HepG2 (cell line): ENCODE data around the gene TGDS. TPM values are rescaled to one million over a fixed set of nuclear protein-coding genes. Genes with fewer than 3 reads are reported as not detected.

ENCODE experiments used
- CHD2 ChIP-seq: IDR thresholded peaks from 2 replicates; pipeline ENCODE4 v1.6.1; 2011; ENCODE audit warnings: low read depth, low read length, improper control_type of control experiment
- HDAC1 ChIP-seq: sonication (generic); formaldehyde crosslinking; IDR thresholded peaks from 2 replicates; pipeline ENCODE4 v1.5.1; 2020; ENCODE audit warnings: mild to moderate bottlenecking, missing genetic modification reagents
- MIXL1 ChIP-seq: IDR thresholded peaks from 2 replicates; pipeline ENCODE4 v1.6.1; 2016
- PCBP2 ChIP-seq: fragments of 200-400 bp; formaldehyde crosslinking; optimal IDR thresholded peaks from 2 replicates; pipeline ENCODE3; 2018; ENCODE audit warnings: low read length, low read depth; ENCODE audit not compliant: poor library complexity, severe bottlenecking
- PITX1 ChIP-seq: sonication (generic); formaldehyde crosslinking; IDR thresholded peaks from 2 replicates; pipeline ENCODE4 v1.5.1; 2020; ENCODE audit warnings: mild to moderate bottlenecking, missing genetic modification reagents
- SALL2 ChIP-seq: sonication (generic); formaldehyde crosslinking; IDR thresholded peaks from 2 replicates; pipeline ENCODE4 v1.8.1; 2023; ENCODE audit warnings: mild to moderate bottlenecking, missing genetic modification reagents, inconsistent platforms
- TARDBP ChIP-seq: sonication (generic); formaldehyde crosslinking; IDR thresholded peaks from 2 replicates; pipeline ENCODE4 v1.8.0; 2022; ENCODE audit warnings: mild to moderate bottlenecking, missing genetic modification reagents
- YY1 ChIP-seq: IDR thresholded peaks from 2 replicates; pipeline ENCODE4 v1.6.1; 2011; ENCODE audit warnings: low read length, low read depth, moderate library complexity, mild to moderate bottlenecking; ENCODE audit not compliant: insufficient read depth, insufficient replicate concordance
- ZFX ChIP-seq: sonication (generic); formaldehyde crosslinking; IDR thresholded peaks from 2 replicates; pipeline ENCODE4 v1.4.0; 2020; ENCODE audit warnings: mild to moderate bottlenecking, low read depth, missing genetic modification reagents, moderate library complexity
- polyA plus RNA-seq, 8 experiments: library from polyadenylated mRNA; depleted of rRNA in 3 of 8; stranded (reverse) in 7 of 8; unstranded in 1 of 8; fragments of >200 nt; fragmentation: Illumina TruSeq in 4 of 8; extraction: Trizol in 4 of 8; gene quantifications; 2 replicates each; pipeline versions ENCODE4 v1.2.1 to v1.2.3, GENCODE V29; 2011 to 2016; ENCODE audit warnings: low read depth in 4 of 8, missing spikeins in 1 of 8, mixed read lengths in 1 of 8; ENCODE audit not compliant: insufficient read depth in 1 of 8
- total RNA-seq, 5 experiments: library from RNA; depleted of rRNA; stranded (reverse); fragments of >200 nt; fragmentation: Illumina TruSeq; extraction: Trizol; gene quantifications; 2 replicates each; pipeline ENCODE4 v1.2.3, GENCODE V29; 2016; ENCODE audit warnings: low read depth in 1 of 5
- TF ChIP-seq, protein P1 (sequence below): sonication (generic); formaldehyde crosslinking; IDR thresholded peaks from 2 replicates; pipeline ENCODE4 v1.8.1; 2023; ENCODE audit warnings: mild to moderate bottlenecking, moderate library complexity, missing genetic modification reagents
- TF ChIP-seq, protein P2 (sequence below): sonication (generic); formaldehyde crosslinking; IDR thresholded peaks from 2 replicates; pipeline ENCODE4 v1.4.0; 2020; ENCODE audit warnings: mild to moderate bottlenecking, missing genetic modification reagents
- TF ChIP-seq, protein P3 (sequence below): sonication (generic); formaldehyde crosslinking; IDR thresholded peaks from 2 replicates; pipeline ENCODE4 v1.4.0; 2020; ENCODE audit warnings: mild to moderate bottlenecking, missing genetic modification reagents
- TF ChIP-seq, protein P4 (sequence below): sonication (generic); formaldehyde crosslinking; IDR thresholded peaks from 2 replicates; pipeline ENCODE4 v1.5.0; 2020; ENCODE audit warnings: missing genetic modification reagents
- TF ChIP-seq, protein P5 (sequence below): sonication (generic); formaldehyde crosslinking; IDR thresholded peaks from 2 replicates; pipeline ENCODE4 v1.4.0; 2020; ENCODE audit warnings: missing genetic modification reagents

Gene TGDS
- total and polyA plus RNA-seq, 2 of the 13 experiments (the other 11 are each of a cell fraction or from before 2014, with no cell fraction given): 15.5 to 17.9 TPM

DNA sequence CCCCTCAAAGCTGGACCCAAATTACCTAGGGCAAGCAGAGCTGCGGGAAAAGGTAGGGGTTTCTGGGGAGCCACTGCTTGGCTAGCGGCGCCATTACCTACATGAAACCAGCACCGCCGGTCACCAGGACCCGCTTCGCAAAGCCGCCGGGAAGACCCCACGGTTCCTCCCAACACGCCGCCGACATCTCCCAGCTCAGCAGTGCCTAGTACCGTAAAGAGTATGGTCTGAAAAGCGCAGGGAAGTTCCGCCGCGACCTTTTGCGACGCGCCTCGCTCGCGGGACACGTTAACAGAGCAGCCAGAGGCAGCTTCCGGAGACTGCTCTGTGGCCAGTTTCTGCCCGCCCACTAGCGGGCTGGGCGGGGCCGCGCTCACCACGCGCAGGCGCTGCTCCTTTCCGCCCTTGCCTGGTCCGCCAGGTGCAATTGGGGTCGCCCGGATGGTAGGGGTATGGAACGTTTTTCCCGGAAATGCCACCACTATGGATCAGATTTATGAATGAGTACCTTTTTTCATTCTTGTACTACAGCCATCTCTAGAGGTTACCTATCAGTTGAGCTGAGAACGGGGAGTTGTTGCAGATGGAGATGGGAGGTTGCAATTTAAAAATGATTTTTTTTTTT is at the start of gene TGDS (continued):
- TF ChIP-seq, protein P1, sequence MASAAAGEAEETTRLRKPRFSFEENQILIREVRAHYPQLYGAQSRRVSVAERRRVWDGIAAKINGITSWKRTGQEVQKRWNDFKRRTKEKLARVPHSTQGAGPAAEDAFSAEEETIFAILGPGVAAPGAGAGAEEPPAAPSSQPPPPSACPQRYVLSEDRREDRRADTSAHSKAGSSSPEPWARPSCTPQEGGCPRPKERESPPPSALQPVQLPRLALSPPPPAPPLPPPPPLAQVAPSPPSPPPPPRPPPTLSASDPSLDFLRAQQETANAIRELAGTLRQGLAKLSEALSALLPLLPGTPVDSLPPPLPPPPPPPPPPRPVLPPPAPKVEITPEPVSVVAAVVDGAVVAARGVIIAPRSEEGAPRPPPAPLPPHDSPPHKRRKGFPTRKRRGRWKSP (CRISPR knock-in tag): peak; percentile 88
- TF ChIP-seq, protein P2, sequence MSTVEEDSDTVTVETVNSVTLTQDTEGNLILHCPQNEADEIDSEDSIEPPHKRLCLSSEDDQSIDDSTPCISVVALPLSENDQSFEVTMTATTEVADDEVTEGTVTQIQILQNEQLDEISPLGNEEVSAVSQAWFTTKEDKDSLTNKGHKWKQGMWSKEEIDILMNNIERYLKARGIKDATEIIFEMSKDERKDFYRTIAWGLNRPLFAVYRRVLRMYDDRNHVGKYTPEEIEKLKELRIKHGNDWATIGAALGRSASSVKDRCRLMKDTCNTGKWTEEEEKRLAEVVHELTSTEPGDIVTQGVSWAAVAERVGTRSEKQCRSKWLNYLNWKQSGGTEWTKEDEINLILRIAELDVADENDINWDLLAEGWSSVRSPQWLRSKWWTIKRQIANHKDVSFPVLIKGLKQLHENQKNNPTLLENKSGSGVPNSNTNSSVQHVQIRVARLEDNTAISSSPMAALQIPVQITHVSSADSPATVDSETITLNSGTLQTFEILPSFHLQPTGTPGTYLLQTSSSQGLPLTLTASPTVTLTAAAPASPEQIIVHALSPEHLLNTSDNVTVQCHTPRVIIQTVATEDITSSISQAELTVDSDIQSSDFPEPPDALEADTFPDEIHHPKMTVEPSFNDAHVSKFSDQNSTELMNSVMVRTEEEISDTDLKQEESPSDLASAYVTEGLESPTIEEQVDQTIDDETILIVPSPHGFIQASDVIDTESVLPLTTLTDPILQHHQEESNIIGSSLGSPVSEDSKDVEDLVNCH: no peak
- TF ChIP-seq SALL2 (CRISPR knock-in tag) (peak; percentile 42; the same call in 1 of the 2 replicates), MIXL1 (CRISPR knock-in tag) (peak; percentile 69; the same call in 1 of the 2 replicates), TARDBP (CRISPR knock-in tag) (peak; percentile 65; the same call in 1 of the 2 replicates), ZFX (CRISPR knock-in tag) (peak; percentile 59; the same call in 1 of the 2 replicates), PITX1 (CRISPR knock-in tag) (peak; percentile 75; the same call in 1 of the 2 replicates), PCBP2 (no peak), HDAC1 (CRISPR knock-in tag) (0 out of 2 replicates have a peak, but pooled peaks have one; percentile 38), YY1 (peak; percentile 81), CHD2 (peak; percentile 83)
- TF ChIP-seq, protein P3, sequence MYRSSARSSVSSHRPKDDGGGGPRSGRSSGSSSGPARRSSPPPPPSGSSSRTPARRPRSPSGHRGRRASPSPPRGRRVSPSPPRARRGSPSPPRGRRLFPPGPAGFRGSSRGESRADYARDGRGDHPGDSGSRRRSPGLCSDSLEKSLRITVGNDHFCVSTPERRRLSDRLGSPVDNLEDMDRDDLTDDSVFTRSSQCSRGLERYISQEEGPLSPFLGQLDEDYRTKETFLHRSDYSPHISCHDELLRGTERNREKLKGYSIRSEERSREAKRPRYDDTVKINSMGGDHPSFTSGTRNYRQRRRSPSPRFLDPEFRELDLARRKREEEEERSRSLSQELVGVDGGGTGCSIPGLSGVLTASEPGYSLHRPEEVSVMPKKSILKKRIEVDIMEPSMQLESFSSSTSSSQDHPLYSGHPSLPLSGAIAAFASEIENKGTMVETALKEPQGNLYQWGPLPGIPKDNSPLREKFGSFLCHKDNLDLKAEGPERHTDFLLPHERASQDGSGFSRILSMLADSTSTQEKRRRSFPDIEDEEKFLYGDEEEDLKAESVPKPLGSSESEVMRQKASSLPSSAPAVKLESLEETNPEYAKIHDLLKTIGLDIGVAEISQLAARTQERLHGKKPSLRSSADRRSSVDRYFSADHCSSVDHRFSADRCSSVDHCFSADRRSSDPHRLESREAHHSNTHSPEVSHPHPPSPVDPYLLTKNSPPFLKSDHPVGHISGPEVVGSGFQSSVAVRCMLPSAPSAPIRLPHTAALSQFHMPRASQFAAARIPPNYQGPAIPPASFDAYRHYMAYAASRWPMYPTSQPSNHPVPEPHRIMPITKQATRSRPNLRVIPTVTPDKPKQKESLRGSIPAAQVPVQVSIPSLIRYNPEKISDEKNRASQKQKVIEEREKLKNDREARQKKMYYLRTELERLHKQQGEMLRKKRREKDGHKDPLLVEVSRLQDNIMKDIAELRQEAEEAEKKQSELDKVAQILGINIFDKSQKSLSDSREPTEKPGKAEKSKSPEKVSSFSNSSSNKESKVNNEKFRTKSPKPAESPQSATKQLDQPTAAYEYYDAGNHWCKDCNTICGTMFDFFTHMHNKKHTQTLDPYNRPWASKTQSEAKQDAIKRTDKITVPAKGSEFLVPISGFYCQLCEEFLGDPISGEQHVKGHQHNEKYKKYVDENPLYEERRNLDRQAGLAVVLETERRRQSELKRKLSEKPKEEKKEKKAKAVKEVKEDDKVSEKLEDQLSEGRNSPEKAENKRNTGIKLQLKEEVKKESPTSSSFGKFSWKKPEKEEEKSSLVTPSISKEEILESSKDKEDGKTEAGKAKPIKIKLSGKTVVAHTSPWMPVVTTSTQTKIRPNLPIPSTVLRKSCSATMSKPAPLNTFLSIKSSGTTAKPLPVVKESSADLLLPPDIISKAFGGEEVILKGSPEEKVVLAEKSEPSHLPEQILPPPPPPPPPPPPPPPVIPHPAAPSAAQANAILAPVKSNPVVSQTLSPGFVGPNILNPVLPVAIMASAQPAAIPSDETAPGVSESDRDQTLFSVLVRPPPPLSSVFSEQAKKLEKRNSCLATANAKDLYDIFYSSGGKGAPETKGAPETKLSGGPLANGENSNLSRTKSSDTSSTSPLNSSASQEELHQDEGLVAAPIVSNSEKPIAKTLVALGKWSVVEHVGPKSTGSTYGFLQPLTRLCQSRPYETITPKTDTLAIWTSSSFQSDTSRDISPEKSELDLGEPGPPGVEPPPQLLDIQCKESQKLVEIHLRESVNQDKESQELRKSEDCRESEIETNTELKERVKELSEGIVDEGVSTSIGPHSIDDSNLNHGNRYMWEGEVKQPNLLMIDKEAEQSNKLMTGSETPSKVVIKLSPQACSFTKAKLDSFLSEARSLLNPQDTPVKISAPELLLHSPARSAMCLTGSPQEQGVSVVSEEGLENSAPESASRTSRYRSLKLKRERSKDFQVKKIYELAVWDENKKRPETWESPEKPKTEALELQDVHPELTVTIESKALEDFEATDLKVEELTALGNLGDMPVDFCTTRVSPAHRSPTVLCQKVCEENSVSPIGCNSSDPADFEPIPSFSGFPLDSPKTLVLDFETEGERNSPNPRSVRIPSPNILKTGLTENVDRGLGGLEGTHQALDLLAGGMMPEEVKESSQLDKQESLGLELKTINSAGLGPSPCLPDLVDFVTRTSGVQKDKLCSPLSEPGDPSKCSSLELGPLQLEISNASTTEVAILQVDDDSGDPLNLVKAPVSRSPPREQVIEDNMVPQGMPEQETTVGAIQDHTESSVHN (CRISPR knock-in tag): peak; percentile 25; the same call in 1 of the 2 replicates
- TF ChIP-seq, protein P4, sequence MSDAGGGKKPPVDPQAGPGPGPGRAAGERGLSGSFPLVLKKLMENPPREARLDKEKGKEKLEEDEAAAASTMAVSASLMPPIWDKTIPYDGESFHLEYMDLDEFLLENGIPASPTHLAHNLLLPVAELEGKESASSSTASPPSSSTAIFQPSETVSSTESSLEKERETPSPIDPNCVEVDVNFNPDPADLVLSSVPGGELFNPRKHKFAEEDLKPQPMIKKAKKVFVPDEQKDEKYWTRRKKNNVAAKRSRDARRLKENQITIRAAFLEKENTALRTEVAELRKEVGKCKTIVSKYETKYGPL (CRISPR knock-in tag): no peak
- TF ChIP-seq, protein P5, sequence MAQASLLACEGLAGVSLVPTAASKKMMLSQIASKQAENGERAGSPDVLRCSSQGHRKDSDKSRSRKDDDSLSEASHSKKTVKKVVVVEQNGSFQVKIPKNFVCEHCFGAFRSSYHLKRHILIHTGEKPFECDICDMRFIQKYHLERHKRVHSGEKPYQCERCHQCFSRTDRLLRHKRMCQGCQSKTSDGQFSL: no peak
